Vein endothelial cell (primary cell): ENCODE results near the gene SGTA. TPM values are rescaled to one million over a fixed set of nuclear protein-coding genes. Genes with fewer than 3 reads are reported as not detected.

Source experiments
- total RNA-seq: library from RNA; depleted of rRNA; stranded (reverse); fragments of >200 nt; gene quantifications from 2 replicates; pipeline ENCODE4 v1.2.3, GENCODE V29; 2012

Gene SGTA, protein sequence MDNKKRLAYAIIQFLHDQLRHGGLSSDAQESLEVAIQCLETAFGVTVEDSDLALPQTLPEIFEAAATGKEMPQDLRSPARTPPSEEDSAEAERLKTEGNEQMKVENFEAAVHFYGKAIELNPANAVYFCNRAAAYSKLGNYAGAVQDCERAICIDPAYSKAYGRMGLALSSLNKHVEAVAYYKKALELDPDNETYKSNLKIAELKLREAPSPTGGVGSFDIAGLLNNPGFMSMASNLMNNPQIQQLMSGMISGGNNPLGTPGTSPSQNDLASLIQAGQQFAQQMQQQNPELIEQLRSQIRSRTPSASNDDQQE
- 75.9 and 86.6 TPM in 2 replicates for total RNA-seq

DNA sequence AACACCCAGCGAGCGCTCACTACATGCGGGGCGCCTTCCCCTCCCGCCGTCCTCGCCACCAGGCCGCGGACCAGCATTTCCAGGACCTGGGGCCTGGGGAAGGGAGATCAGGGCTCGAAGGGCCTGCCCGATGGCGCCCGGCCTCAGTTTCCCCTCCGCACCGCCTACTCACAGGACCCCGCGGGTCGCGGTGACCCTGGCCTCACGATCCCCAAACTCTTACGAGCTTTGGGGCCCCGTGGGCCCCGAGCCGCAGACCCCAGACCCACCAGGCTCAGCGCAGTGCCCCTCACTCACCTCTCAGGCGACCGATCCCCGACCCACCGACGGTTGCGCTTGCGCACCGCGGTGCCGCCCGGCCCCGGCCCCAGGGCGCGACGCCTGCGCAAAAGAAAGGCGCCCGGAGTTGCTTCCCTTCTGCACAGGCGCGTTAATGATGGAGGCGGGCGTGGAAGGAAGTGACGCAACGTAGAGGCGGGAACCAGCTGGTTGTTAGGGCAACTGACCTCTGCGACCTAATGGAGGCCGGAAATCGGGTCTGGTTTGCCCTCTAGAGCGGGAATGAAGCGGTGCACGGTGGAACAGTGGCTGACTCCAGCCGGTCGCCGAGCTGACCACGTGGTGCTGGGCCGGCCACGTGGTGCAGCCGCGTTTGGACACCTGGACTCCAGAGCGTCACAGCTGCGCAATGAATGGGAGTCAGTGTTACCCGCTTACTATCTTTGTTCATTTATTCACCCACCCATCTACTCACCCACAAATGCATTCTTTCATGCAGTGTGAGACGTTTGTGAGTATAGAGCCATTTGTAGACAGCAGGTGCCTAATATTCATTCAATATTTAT, at the start of gene SGTA:
SGTA (minus strand) TSS at position 338 of the 845 bp plus-strand sequence. CDS start 14,205 bp downstream, outside the sequence.

DNA sequence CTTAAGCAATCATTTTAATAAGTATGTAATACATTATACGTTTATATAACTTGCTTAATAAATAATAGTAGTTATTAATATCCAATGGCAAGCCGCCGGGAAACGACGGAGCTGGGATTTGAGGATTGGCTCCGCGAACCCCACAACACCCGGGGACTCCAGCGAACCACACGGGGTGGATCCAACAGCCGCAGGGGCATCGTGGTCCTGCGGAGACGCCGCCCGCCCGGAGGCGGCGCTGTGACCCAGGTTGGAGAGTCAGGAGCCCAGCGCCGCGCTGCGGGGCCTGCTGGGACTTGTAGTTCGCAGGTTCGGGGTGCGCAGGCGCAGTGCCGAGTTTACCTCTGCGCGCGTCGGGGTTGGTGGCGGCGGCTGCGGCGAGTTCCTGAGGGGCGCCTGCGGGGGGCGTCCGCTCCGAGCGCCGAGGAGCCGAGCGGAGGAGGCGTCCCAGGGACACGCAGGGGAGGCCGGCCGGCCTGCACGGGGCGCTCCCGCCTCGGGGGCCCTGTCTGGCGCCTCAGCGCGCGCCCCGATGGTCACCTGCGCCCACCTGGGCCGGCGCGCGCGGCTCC, 36.6 kb upstream of the SGTA start, which contains the start of gene ZNF554:
ZNF554 (plus strand) TSS at position 329 of the 572 bp plus-strand sequence; CDS start at position 533, 204 bp downstream.

DNA sequence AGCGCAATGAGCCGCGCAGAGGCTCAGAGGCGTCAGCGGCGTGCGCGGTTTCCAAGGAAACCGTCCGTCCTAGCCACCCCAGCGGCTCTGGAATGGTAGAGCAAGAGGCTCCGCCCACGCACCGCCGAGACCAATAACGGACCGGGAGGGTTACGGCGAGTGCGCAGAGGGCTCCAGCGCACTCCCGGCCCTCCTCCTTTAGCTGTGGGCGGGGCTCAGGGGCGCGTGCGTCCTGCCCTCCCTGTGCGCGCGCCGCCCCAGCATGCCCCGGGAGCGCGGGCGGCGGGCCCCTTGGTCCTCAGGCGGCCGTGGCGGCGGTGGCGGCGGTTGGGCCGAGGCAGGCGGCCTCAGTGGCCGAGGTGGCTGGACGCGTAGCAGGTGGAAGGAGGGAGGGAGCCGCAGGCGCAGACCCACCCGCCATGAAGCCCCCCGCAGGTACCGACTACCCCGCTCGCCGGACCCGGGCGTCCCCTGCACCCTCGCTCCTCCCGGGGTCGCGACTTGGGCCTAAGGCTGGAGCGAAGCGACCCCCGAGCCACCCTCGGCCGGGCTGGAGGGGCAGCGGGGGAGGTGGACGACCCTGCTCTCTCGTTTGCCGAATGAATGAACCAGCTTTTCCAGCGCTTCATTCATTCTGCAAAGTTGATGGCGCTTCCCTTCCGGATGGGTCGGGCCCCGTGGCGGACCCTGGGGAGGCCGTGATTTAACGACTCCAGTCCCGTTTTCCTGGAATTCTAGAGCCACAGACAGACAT, 2.3 kb upstream of the SGTA start, which contains the start of gene THOP1:
THOP1 (plus strand) TSS at position 260 of the 754 bp plus-strand sequence; CDS start at position 420, 160 bp downstream.

DNA sequence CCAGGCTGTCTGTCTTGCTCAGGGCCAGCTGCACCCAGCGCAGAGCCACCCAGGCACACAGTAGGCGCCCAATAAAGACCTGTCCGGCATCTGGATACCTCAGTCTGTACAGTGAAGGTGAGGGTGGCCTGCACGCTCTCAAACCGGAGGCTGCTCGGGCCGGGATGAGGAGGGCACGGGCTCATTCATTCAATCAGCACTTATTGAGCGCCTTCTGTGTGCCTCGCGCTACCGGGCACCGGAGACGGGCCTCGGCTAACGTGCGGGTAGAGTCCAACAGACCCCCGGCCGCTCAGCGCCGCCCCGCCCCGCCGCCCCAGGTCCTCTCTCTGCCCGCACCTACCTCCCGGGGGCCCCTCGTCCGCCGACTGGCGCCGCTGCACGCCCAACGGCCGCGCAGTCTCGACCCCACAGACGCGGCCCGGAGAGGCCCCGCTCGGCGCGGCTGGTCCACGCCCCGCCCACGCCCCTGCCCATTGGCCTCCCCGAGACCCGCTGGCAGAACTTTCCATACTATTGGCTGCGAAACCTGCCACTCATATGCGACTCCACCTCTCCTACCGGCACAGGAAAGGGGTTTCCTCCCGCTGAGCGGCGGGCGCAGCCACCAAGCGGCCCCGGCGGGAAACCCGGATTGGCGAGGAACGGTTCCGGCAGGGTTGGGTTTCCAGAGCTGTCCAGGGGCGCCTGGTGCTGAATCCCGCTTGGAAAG, 43.3 kb downstream of the SGTA start, which contains the start of gene SLC39A3:
SLC39A3 (minus strand) TSS at position 416 of the 712 bp plus-strand sequence. CDS start 2,760 bp downstream, outside the sequence.

DNA sequence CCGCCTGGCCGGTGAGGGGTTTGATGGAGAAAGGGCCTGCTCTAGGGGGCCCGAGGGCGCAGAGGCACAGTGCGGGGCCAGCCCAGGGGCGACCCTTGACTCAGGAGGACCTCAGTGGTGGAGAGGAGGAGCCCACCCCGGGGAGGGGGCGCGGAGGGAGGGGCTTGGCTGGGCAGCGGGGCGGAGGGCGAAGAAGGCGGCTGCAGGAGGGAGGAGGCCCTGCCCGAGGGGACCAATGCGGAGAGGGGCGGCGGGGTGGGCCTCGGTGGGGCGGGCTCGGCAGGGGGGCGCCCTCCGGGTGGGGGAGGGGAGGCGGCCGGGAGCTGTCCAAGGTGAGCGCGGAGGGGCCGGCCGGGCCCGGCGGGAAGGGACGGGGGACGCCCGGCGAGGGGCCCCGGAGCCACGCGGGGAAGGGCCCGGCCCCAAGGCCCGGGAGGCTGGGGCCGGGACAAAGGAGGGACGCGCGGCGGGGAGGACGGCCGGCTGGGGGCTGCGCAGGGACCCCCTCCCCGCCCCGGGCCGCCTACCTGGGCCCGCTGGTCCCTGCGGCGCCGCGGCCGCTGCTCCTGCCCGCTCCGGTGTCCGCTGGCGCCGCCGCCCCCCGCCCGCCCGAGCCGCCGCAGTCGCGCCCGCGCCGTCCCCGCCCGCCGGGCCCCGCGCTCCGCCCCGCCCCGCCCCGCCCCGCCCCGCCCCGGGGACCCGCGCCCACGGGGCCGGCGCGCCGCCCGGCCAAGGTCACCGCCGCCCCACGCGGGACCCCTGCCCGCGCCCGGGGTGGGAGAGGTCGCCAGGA, 62.1 kb downstream of the SGTA start, which contains the start of gene DIRAS1:
DIRAS1 (minus strand) TSS at position 596 of the 793 bp plus-strand sequence. CDS start 3,566 bp downstream, outside the sequence.

Other genes starting within 250 kb of the SGTA start
- gene GNG7, start 80.6 kb downstream of the SGTA start, total RNA-seq, result 0.48 and 0.98 TPM in 2 replicates
- 0.29 TPM in 1 of 2 replicates, not detected in the other for gene DIRAS1, start 61.9 kb downstream of the SGTA start, total RNA-seq
- gene SLC39A3, start 43.3 kb downstream of the SGTA start, total RNA-seq, result 25.6 and 31.7 TPM in 2 replicates
- gene THOP1, start 2.2 kb upstream of the SGTA start, total RNA-seq, result 116 and 130 TPM in 2 replicates
- gene ZNF554, start 36.6 kb upstream of the SGTA start, total RNA-seq, result 2.0 and 4.2 TPM in 2 replicates
- 5.6 and 6.6 TPM in 2 replicates for gene ZNF555, start 58.2 kb upstream of the SGTA start, total RNA-seq
- under 0.01 TPM in 1 of 2 replicates, not detected in the other for gene ZNF556, start 84.1 kb upstream of the SGTA start, total RNA-seq
- 3.9 and 5.5 TPM in 2 replicates for gene ZNF57, start 117.7 kb upstream of the SGTA start, total RNA-seq
- gene ZNF77, start 161.7 kb upstream of the SGTA start, total RNA-seq, result 5.2 and 6.2 TPM in 2 replicates
- 1.1 and 1.6 TPM in 2 replicates for gene TLE6, start 194.3 kb upstream of the SGTA start, total RNA-seq
- gene TLE2, start 246.0 kb upstream of the SGTA start, total RNA-seq, result 13.0 and 34.6 TPM in 2 replicates